Peyer's patch (tissue), 4 donors: ENCODE data around the gene SPAG6. TPM values are rescaled to one million over a fixed set of nuclear protein-coding genes. Genes with fewer than 3 reads are reported as not detected.

Experiments
- DNase-seq, 3 donors: peaks; one replicate each; pipeline ENCODE4 v3.0.0-alpha.2; 2017 to 2019
- H3K27ac ChIP-seq, 4 donors: fragments of 200-600 bp; sonication (generic); one replicate each; pipeline ENCODE4 v1.5.1; 2016 to 2019
- H3K27me3 ChIP-seq, 2 donors: fragments of 200-600 bp; sonication (generic); one replicate each; pipeline ENCODE4 v1.5.1; 2019
- H3K36me3 ChIP-seq, 3 donors: fragments of 200-600 bp; sonication (generic); one replicate each; pipeline ENCODE4 v1.5.1; 2016 to 2019
- H3K4me1 ChIP-seq, 4 donors: fragments of 200-600 bp; sonication (generic); one replicate each; pipeline ENCODE4 v1.5.1; 2016 to 2019
- H3K4me3 ChIP-seq, 4 donors: fragments of 200-600 bp; sonication (generic); 1 replicate in 3 of 4; 2 replicates in 1 of 4; pipeline ENCODE4 v1.5.1; 2016 to 2019; ENCODE audit warnings: mild to moderate bottlenecking in 1 of 4
- H3K9me3 ChIP-seq, 4 donors: fragments of 200-600 bp; sonication (generic); one replicate each; pipeline ENCODE4 v1.5.1; 2016 to 2019; ENCODE audit warnings: mild to moderate bottlenecking in 1 of 4
- POLR2A ChIP-seq, 2 donors: fragments of 450-650 bp; IDR thresholded peaks; one replicate each; pipeline ENCODE4 v1.5.1; 2017; ENCODE audit warnings: antibody characterized with exemption in 2 of 2, mild to moderate bottlenecking in 2 of 2, moderate library complexity in 2 of 2
- total RNA-seq, 4 donors: library from RNA; depleted of rRNA; stranded (reverse); fragments of >200 nt; gene quantifications; one replicate each; pipeline ENCODE4 v1.1.0, GENCODE V29; 2016
- TF ChIP-seq, protein P1 (sequence below), 6 experiments: fragments of 450-650 bp in 4 of 6; fragments of 200-600 bp in 2 of 6; sonication (generic) in 1 of 6; IDR thresholded peaks; one replicate each; pipeline ENCODE4 v1.5.1; 2017 to 2019; ENCODE audit warnings: antibody characterized with exemption in 6 of 6, mild to moderate bottlenecking in 3 of 6, moderate library complexity in 1 of 6

Gene SPAG6
- total RNA-seq, 4 donors from 2014 or later = not detected

DNA sequence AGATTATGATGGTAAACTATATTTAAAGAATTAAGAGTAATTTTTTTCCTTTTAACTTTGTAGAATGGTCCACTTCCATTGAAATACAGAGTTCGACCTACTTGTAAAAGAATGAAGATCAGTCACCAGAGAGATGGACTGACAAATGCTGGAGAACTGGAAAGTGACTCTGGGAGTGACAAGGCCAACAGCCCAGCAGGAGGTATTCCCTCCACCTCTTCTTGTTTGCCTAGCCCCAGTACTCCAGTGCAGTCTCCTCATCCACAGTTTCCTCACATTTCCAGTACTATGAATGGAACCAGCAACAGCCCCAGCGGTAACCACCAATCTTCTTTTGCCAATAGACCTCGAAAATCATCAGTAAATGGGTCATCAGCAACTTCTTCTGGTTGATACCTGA is 16.1 kb upstream of the SPAG6 start:
- Histone ChIP-seq H3K4me1 (peaks cover 0 to 24% (median 0%) of the 10 kb centered on the region in 4 donors), H3K9me3 (peaks cover 0 to under 1% (median 0%) of the 10 kb centered on the region in 4 donors), H3K27me3 (peaks cover 0 to 6% of the 10 kb centered on the region in 2 donors), H3K4me3 (no peak overlapping the region), H3K36me3 (peaks cover 0 to 12% (median 0%) of the 10 kb centered on the region in 3 donors), H3K27ac (no peak overlapping the region)
- no peak for TF ChIP-seq POLR2A (IDR thresholded peaks at IDR 0.05)
- TF ChIP-seq, protein P1, sequence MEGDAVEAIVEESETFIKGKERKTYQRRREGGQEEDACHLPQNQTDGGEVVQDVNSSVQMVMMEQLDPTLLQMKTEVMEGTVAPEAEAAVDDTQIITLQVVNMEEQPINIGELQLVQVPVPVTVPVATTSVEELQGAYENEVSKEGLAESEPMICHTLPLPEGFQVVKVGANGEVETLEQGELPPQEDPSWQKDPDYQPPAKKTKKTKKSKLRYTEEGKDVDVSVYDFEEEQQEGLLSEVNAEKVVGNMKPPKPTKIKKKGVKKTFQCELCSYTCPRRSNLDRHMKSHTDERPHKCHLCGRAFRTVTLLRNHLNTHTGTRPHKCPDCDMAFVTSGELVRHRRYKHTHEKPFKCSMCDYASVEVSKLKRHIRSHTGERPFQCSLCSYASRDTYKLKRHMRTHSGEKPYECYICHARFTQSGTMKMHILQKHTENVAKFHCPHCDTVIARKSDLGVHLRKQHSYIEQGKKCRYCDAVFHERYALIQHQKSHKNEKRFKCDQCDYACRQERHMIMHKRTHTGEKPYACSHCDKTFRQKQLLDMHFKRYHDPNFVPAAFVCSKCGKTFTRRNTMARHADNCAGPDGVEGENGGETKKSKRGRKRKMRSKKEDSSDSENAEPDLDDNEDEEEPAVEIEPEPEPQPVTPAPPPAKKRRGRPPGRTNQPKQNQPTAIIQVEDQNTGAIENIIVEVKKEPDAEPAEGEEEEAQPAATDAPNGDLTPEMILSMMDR (IDR thresholded peaks at IDR 0.05) = no peak
- no peak for DNase-seq

DNA sequence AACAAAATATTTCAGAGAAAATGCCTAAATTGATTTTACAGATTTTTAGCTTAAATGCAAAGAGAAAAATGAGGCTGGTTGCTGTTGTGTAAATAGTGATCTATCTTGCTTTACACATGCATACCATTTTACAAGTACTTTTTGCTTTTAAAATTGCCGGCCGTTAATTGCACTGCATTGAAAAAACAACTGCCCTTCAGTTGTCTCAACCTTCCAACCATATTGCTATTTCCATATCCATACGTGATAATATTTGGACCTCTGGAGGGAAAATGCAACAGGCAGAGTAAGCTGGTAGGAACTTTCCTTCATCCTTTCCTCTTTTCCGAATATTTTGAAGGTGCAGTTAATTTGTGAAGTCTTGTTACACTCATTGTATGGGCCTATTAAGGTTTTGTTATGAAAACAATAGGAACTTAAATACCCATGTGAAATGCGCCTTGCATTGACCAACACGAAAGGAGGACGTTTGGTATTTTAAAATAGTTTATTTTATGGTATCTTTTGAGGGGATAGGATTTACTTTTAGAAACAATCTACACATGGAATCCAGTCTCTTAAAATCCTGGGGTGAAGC is 13.1 kb upstream of the SPAG6 start:
- peaks cover 0 to 12% (median 0%) of the 10 kb centered on the region in 3 donors for H3K36me3 ChIP-seq
- no peak for TF ChIP-seq POLR2A (IDR thresholded peaks at IDR 0.05)
- TF ChIP-seq, protein P1 (IDR thresholded peaks at IDR 0.05) = no peak
- no peak for DNase-seq
- H3K9me3 ChIP-seq = peaks cover 0 to 6% (median 2%) of the 10 kb centered on the region in 4 donors
- H3K4me1 ChIP-seq = peaks cover 0 to 33% (median 14%) of the 10 kb centered on the region in 4 donors
- peaks cover 0 to 37% of the 10 kb centered on the region in 2 donors for H3K27me3 ChIP-seq
- H3K27ac ChIP-seq = no peak overlapping the region
- no peak overlapping the region for H3K4me3 ChIP-seq

DNA sequence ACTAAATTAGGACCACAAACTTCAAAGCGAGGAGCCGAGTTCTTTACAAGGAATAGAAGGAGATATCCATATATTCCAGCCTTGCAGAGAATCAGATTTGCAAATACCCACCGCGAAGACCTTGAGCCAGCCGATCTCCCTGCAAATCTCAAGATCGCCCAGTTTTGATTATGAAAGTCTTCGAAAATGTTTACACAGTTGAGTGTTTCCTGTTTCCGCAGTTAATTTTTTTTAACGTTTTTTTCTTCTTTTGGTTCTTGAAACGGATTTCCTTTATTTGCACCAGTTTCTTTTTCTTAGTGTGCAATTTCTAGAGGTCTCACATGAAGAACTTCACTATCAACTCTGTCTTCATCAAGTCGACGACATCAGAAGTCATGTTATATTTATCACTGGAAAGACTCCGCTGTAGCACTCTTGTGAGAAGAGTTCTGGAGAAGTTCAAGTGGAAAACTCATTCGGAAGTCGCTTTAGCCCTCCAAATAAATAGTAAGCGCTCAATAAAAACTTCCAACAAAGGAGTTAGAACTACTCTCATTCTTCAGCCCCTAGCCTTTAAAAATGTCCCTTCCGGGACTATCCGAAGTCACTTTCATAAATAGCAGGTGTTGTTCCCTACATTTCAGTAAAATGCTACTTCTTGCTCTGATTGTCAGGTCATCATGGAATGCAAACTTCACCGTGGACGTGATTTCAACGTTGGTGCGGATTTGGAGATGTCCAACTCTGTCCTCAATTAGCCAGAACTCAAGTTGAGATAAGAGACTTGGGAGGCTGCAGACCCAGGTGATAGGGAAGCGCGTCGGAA is 11.9 kb upstream of the SPAG6 start:
- Histone ChIP-seq H3K4me3 (peak overlapping the region in 1 of 4 donors; percentile 8), H3K4me1 (peaks cover 0 to 33% (median 14%) of the 10 kb centered on the region in 4 donors), H3K9me3 (peaks cover 0 to 6% (median 2%) of the 10 kb centered on the region in 4 donors), H3K36me3 (peaks cover 0 to 12% (median 0%) of the 10 kb centered on the region in 3 donors), H3K27ac (peak overlapping the region in 3 of 4 donors; percentile 25 to 67 (median 37)), H3K27me3 (peaks cover 6 to 48% of the 10 kb centered on the region in 2 donors)
- TF ChIP-seq, protein P1 (IDR thresholded peaks at IDR 0.05) = no peak
- TF ChIP-seq POLR2A (IDR thresholded peaks at IDR 0.05) = no peak
- DNase-seq = no peak

DNA sequence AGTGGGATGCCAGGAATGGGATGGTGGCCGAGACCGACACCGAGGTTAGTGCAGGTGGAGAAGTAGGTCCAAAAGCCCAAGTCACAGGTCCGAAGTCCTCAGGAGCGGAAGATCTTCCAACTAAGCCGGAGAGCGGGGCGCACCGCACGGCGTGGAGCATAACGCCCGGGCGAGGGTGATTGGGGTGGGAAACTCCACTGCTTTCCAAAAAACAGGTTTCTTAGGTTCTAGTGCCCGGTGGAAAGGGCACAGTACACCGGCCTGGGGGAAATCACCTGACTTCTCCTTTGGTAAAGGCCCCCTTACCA is 11.4 kb upstream of the SPAG6 start:
- TF ChIP-seq POLR2A (IDR thresholded peaks at IDR 0.05) = no peak
- TF ChIP-seq, protein P1 (IDR thresholded peaks at IDR 0.05) = no peak
- Histone ChIP-seq H3K4me3 (no peak overlapping the region), H3K27me3 (peaks cover 6 to 50% of the 10 kb centered on the region in 2 donors), H3K4me1 (peaks cover 0 to 33% (median 14%) of the 10 kb centered on the region in 4 donors), H3K9me3 (peaks cover 0 to 6% (median 2%) of the 10 kb centered on the region in 4 donors), H3K27ac (peak overlapping the region in 1 of 4 donors; percentile 67), H3K36me3 (peaks cover 0 to 10% (median 0%) of the 10 kb centered on the region in 3 donors)
- DNase-seq = no peak

DNA sequence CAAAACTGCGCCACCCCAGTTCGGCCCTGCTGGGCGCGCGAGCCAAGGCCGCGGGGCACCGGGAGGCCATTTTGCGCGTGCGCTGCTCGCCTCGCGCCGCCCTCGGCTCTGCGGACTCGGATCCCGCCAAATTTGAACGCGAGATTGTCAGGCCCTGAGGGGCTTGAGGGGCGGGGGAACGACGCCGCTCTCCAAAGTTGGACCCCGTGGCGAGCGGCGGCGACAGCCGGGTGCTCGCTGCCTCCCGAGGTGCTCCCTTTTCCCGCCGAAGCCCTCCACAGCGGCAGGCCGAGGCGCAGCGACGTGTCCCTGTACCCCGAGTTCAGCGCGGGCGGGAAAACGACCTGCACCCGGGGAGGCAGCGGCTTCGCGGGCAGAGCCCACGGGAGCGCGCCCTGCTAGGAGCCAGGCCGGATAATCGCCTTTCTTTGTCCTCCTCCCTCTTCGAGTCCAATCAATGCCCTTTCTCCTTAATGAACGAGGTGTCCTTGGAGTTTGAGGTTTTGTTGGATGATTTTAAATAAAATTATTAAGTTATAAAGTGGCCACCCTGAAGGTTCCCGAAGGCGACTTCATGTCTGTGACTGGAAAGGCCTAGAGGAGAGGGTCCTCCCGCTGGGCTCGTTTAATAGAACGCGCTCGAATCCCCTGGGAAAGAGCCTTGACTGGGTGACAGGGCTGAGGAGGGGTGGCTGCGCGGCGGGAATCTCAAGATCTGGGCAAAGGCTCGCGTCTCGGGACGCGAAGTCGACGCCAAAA is 10.7 kb upstream of the SPAG6 start:
- DNase-seq = peak in 2 of 3 donors; percentile 51
- H3K27ac ChIP-seq = peak overlapping the region in 2 of 4 donors; percentile 25 to 66

More for the DNA sequence above, 10.7 kb upstream of the SPAG6 start:
- Histone ChIP-seq H3K36me3 (peaks cover 0 to 3% (median 0%) of the 10 kb centered on the region in 3 donors), H3K4me3 (peak overlapping the region; percentile 39 to 58 (median 52)), H3K9me3 (peaks cover 0 to 6% (median 2%) of the 10 kb centered on the region in 4 donors), H3K4me1 (peaks cover 0 to 33% (median 14%) of the 10 kb centered on the region in 4 donors), H3K27me3 (peaks cover 6 to 50% of the 10 kb centered on the region in 2 donors)
- no peak for TF ChIP-seq POLR2A (IDR thresholded peaks at IDR 0.05)
- TF ChIP-seq, protein P1 (IDR thresholded peaks at IDR 0.05) = no peak
